Chondrocyte (in vitro differentiated cells): ENCODE measurements around the gene DNAJC3. TPM values are rescaled to one million over a fixed set of nuclear protein-coding genes. Genes with fewer than 3 reads are reported as not detected.

Experiments
- DNase-seq: peaks from one replicate; pipeline ENCODE4 v3.0.0; 2021; ENCODE audit warnings: mixed read lengths, low spot score
- H3K27ac Mint-ChIP-seq: one replicate; pipeline ENCODE4 v1.8.0; 2021; ENCODE audit warnings: mild to moderate bottlenecking, moderate library complexity, mixed read lengths; ENCODE audit not compliant: unreplicated experiment
- H3K27me3 Mint-ChIP-seq: 2 replicates; pipeline ENCODE4 v1.8.0; 2021; ENCODE audit warnings: low read depth, mixed read lengths
- H3K36me3 Mint-ChIP-seq: 2 replicates; pipeline ENCODE4 v1.8.0; 2021; ENCODE audit warnings: low read depth, mixed read lengths
- H3K4me1 Mint-ChIP-seq: 2 replicates; pipeline ENCODE4 v1.8.0; 2021; ENCODE audit warnings: low read depth, mild to moderate bottlenecking, mixed read lengths
- H3K4me3 Mint-ChIP-seq: one replicate; pipeline ENCODE4 v1.8.0; 2021; ENCODE audit warnings: mild to moderate bottlenecking, moderate library complexity, mixed read lengths; ENCODE audit not compliant: unreplicated experiment
- H3K9me3 Mint-ChIP-seq: 2 replicates; pipeline ENCODE4 v1.8.0; 2021; ENCODE audit warnings: low read depth, mixed read lengths
- total RNA-seq: library from RNA; stranded (reverse); gene quantifications from 3 replicates; pipeline ENCODE4 v1.2.1, GENCODE V29; 2021
- TF ChIP-seq, protein P1 (sequence below): fragments of 200-600 bp; sonication (generic); IDR thresholded peaks from 2 replicates; pipeline ENCODE4 v1.5.0; 2021; ENCODE audit warnings: antibody characterized with exemption, mild to moderate bottlenecking, moderate library complexity

DNAJC3 gene
- total RNA-seq, 1 donor from 2014 or later: 53.9 TPM

DNA sequence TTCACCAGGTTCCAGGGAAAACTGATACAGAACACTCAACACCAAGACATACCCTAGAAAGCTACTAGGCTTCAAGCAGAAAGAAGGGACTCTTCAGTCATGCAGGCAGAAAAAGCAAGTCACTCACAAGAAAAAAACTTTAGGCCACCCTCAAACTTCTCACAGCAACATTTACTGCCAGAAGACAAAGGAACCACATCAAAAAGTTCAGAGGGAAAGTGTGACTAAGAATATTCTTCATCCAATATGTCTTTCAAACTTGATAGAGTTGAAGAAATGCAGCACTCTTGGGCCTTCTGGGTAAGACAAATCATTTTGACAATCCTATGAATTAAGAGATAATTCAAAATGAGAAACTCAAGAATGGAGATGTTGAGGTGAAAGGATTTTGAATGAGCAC lies 40.1 kb upstream of the DNAJC3 start:
- peaks cover 19% of the 10 kb centered on the region for H3K4me1 Mint-ChIP-seq
- TF ChIP-seq, protein P1, sequence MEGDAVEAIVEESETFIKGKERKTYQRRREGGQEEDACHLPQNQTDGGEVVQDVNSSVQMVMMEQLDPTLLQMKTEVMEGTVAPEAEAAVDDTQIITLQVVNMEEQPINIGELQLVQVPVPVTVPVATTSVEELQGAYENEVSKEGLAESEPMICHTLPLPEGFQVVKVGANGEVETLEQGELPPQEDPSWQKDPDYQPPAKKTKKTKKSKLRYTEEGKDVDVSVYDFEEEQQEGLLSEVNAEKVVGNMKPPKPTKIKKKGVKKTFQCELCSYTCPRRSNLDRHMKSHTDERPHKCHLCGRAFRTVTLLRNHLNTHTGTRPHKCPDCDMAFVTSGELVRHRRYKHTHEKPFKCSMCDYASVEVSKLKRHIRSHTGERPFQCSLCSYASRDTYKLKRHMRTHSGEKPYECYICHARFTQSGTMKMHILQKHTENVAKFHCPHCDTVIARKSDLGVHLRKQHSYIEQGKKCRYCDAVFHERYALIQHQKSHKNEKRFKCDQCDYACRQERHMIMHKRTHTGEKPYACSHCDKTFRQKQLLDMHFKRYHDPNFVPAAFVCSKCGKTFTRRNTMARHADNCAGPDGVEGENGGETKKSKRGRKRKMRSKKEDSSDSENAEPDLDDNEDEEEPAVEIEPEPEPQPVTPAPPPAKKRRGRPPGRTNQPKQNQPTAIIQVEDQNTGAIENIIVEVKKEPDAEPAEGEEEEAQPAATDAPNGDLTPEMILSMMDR: no peak
- no peaks in the 10 kb centered on the region for H3K27me3 Mint-ChIP-seq
- DNase-seq: no peak
- peaks cover 37% of the 10 kb centered on the region for H3K36me3 Mint-ChIP-seq
- H3K9me3 Mint-ChIP-seq: no peaks in the 10 kb centered on the region
- no peak overlapping the region for H3K4me3 Mint-ChIP-seq
- H3K27ac Mint-ChIP-seq: no peak overlapping the region

DNA sequence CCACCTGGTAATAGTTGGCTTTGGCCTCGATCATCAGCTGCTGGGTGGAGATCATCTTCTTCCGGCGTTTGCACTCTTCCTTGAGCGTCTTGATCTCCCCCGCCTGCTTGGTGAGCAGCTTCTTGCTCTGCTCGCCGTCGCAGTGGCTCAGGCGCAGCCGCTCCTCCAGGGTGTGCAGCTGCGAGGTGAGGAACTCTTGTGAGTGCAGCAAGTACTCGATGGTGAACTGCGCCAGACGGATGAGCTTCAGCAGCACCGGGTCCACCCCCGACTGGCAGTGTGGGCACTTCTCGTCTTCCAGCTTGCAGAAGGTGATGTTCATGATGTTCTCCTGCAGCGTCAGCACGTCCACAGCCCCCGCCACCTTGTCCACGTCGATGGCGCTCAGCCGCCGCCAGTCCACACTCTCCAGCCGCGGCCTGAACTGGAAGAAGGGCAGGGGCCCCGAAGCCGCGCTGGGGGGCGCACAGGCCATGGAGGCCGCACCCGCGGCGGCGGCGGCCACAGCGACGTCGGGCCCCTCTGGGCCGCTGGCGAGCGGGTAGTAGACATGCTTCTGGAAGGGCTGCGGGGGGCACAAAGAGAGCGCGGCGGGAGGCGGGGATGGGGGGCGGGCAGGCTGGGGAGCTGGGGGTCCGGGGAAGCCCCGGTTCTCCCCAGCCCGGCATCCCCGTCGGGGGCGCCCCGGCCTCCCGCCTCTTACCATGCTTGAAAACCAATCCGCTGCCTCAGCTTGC lies 35.5 kb upstream of the DNAJC3 start:
- Mint-ChIP-seq H3K4me3 (peak overlapping the region; percentile 83), H3K27me3 (no peaks in the 10 kb centered on the region), H3K9me3 (no peaks in the 10 kb centered on the region), H3K27ac (peak overlapping the region; percentile 57), H3K4me1 (peaks cover 34% of the 10 kb centered on the region), H3K36me3 (peaks cover 16% of the 10 kb centered on the region)
- TF ChIP-seq, protein P1: no peak
- no peak for DNase-seq

DNA sequence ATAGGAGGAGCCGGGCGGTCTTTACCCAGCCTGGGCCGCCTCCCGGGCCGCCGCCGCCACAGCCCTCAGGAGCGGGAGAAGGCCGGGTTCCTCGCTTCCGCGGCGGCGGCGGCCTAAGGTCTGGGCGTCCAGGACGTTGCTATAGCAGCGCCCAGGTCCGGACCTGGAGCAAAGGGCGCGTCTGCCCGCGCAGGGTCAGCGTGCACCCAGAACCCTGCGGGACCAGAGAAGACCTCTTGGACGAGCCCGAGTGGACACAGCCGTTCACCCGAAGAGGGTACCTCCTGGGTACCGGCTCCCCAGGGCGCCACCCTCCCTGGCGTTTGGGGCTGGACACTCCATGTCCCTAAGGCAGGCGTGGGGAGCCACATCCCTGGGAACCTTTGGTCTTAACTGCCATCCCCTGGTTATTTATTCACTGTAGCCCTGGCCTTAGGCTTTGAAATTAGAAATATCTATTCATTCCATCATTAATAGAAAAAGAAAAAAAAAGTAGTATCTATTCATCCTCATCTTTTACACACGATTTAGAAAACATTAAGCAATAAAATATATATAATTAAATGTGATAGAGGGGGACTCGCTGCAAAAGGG lies 34.8 kb upstream of the DNAJC3 start:
- Mint-ChIP-seq H3K9me3 (no peaks in the 10 kb centered on the region), H3K27me3 (no peaks in the 10 kb centered on the region), H3K4me1 (peaks cover 35% of the 10 kb centered on the region), H3K27ac (no peak overlapping the region), H3K4me3 (peak overlapping the region; percentile 83), H3K36me3 (peaks cover 10% of the 10 kb centered on the region)
- TF ChIP-seq, protein P1: no peak
- DNase-seq: peak; percentile 86

DNA sequence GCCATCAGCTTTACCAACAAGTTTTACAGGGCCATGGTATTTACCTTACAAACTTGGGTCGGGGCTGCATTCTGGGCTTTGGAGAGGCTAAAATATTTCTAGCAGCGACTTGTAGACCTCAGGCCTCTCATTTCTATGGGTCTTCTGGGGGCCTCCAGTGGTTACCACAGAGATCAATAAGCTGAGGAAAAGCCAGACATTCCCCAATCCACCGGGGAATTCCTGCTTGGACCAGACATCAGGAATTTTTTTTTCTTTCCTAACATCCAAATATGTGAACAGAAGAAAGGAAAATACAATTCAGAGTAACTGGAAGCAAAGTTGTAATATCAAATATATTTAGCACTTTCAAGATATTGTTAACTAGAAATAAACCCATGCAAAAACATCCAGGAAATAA lies 33.9 kb upstream of the DNAJC3 start:
- TF ChIP-seq, protein P1: no peak
- Mint-ChIP-seq H3K27me3 (no peaks in the 10 kb centered on the region), H3K36me3 (peaks cover 7% of the 10 kb centered on the region), H3K4me3 (peak overlapping the region; percentile 83), H3K9me3 (no peaks in the 10 kb centered on the region), H3K4me1 (peaks cover 38% of the 10 kb centered on the region), H3K27ac (peak overlapping the region; percentile 72)
- no peak for DNase-seq

DNA sequence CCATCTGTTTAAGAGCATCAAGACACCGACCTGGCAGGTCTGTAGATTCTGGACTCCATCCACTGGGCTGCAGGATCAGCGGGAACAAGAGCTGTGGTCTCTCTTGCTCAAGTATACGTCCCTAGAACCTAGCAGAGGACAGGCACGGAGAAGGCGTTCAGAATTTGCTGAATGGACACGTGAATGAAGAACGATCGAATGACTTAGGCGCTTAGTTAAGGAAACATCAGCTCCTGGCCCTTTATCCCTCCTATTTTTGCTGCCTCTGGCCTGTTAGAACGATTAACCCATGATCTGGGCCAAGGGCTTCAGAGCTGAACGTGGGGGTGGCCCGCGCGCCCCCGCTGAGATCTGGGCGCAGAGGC lies 33.4 kb upstream of the DNAJC3 start:
- peak overlapping the region; percentile 73 for H3K27ac Mint-ChIP-seq
- DNase-seq: no peak
- H3K36me3 Mint-ChIP-seq: peaks cover 6% of the 10 kb centered on the region
- no peaks in the 10 kb centered on the region for H3K27me3 Mint-ChIP-seq
- no peaks in the 10 kb centered on the region for H3K9me3 Mint-ChIP-seq
- H3K4me1 Mint-ChIP-seq: peaks cover 38% of the 10 kb centered on the region
- peak overlapping the region; percentile 83 for H3K4me3 Mint-ChIP-seq
- TF ChIP-seq, protein P1: no peak
